ENCODE results near the gene CD300LD.
"Not testable (repeated sequence)": the region's sequence is repeated elsewhere in the genome, so short reads cannot be mapped to it uniquely, and the experiment has no call there.

CD300LD gene

GRCh38 chr17:74558882-74559519, 33.1 kb downstream of the CD300LD start:
- H3K27ac ChIP-seq (ENCODE audit: low read length) = no peak overlapping the region

DNA sequence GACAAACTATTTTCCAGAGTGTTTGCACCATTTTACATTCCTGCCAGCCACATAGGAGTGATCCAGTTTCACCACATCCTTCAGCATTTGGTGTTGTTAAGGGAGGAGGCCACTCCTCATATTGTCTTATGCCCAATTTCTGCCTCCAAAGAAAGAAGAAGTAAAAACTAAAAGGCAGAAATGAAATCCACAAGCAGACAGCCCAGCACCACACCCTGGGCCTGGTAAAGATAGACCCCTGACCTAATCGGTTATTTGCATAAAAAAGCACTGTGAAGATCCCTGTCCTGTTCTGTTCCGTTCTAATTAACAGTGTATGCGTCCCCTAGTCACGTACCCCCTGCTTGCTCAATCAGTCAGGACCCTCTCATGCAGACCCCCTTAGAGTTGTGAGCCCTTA, 33.7 kb downstream of the CD300LD start:
- DNase-seq (ENCODE audit: low read depth, low spot score) = not testable (repeated sequence)

More at GRCh38 chr17:74558882-74559519, 33.1 kb downstream of the CD300LD start:
- Histone ChIP-seq H3K4me3 (ENCODE audit: low read length) (no peak overlapping the region), H3K9me3 (ENCODE audit: control insufficient read depth, insufficient read depth, low read length) (no peaks in the 10 kb centered on the region), H3K4me1 (ENCODE audit: control insufficient read depth, insufficient read depth, low read length) (no peaks in the 10 kb centered on the region), H3K36me3 (ENCODE audit: control insufficient read depth, insufficient read depth, low read length) (no peaks in the 10 kb centered on the region), H3K27me3 (ENCODE audit: control insufficient read depth, insufficient read depth, low read length) (no peaks in the 10 kb centered on the region)
- no peak for DNase-seq (ENCODE audit: low read depth, low spot score)
- no CpG with 5 or more reads among the region's 6 CpGs for WGBS (ENCODE audit: insufficient coverage, insufficient read length)

GRCh38 chr17:74555427-74555940, 36.6 kb downstream of the CD300LD start:
- no peaks in the 10 kb centered on the region for H3K4me1 ChIP-seq (ENCODE audit: control insufficient read depth, insufficient read depth, low read length)
- no peak for DNase-seq (ENCODE audit: low read depth, low spot score)
- no peak overlapping the region for H3K4me3 ChIP-seq (ENCODE audit: low read length)
- no peak overlapping the region for H3K27ac ChIP-seq (ENCODE audit: low read length)
- no peaks in the 10 kb centered on the region for H3K27me3 ChIP-seq (ENCODE audit: control insufficient read depth, insufficient read depth, low read length)
- H3K9me3 ChIP-seq (ENCODE audit: control insufficient read depth, insufficient read depth, low read length) = no peaks in the 10 kb centered on the region
- no CpG with 5 or more reads among the region's 7 CpGs for WGBS (ENCODE audit: insufficient coverage, insufficient read length)
- no peaks in the 10 kb centered on the region for H3K36me3 ChIP-seq (ENCODE audit: control insufficient read depth, insufficient read depth, low read length)

More for the DNA sequence above, 33.7 kb downstream of the CD300LD start:
- WGBS (ENCODE audit: insufficient coverage, insufficient read length) = no CpG with 5 or more reads among the region's 4 CpGs
- not testable (repeated sequence) for H3K4me3 ChIP-seq (ENCODE audit: low read length); H3K4me1 ChIP-seq (ENCODE audit: control insufficient read depth, insufficient read depth, low read length); H3K36me3 ChIP-seq (ENCODE audit: control insufficient read depth, insufficient read depth, low read length); H3K9me3 ChIP-seq (ENCODE audit: control insufficient read depth, insufficient read depth, low read length); H3K27ac ChIP-seq (ENCODE audit: low read length); H3K27me3 ChIP-seq (ENCODE audit: control insufficient read depth, insufficient read depth, low read length)

DNA sequence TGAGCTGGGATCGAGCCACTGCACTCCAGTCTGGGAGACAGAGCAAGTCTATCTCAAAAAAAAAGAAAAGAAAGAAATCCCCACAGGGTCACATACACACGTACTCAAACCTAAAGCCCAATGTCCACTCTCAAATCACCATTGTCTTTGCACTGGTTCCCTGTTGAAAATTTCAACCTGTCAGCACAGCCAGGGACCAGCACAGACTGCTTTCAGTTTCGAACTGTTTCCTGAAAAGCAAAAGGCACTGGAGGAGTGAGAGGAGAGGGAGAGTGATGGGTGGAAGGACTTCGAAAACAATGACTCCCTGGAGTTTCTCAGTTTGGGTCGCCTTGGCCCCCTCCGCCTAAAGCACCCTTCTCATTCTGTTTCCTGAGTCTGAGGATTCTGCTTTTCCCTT, 37.2 kb downstream of the CD300LD start:
- Histone ChIP-seq H3K4me1 (ENCODE audit: control insufficient read depth, insufficient read depth, low read length) (no peaks in the 10 kb centered on the region), H3K27ac (ENCODE audit: low read length) (no peak overlapping the region), H3K36me3 (ENCODE audit: control insufficient read depth, insufficient read depth, low read length) (no peaks in the 10 kb centered on the region), H3K9me3 (ENCODE audit: control insufficient read depth, insufficient read depth, low read length) (no peaks in the 10 kb centered on the region), H3K4me3 (ENCODE audit: low read length) (no peak overlapping the region), H3K27me3 (ENCODE audit: control insufficient read depth, insufficient read depth, low read length) (no peaks in the 10 kb centered on the region)
- no CpG with 5 or more reads among the region's 6 CpGs for WGBS (ENCODE audit: insufficient coverage, insufficient read length)
- no peak for DNase-seq (ENCODE audit: low read depth, low spot score)

DNA sequence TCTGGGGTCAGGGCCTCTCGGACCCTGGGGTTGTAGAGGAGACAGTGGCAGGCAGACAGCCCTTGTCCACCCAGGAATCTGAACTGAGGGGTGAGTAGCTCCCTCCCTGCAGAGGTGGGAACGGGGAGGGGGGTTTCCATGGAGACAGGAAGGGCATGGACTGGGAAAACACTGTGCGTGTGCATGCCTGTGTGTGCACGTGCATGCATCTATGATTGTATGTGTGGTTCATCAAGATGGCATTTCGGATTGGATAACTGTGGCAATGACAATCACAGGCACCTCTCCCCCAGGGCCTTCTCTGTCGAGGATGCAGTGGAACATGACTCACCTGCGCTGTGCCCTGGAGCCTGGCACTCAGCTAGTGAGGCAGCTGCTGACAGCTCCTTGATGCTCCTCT, 40.0 kb downstream of the CD300LD start:
- no peak for DNase-seq (ENCODE audit: low read depth, low spot score)
- H3K27me3 ChIP-seq (ENCODE audit: control insufficient read depth, insufficient read depth, low read length) = no peaks in the 10 kb centered on the region
- no peaks in the 10 kb centered on the region for H3K36me3 ChIP-seq (ENCODE audit: control insufficient read depth, insufficient read depth, low read length)
- no peak overlapping the region for H3K27ac ChIP-seq (ENCODE audit: low read length)
- H3K9me3 ChIP-seq (ENCODE audit: control insufficient read depth, insufficient read depth, low read length) = no peaks in the 10 kb centered on the region
- no CpG with 5 or more reads among the region's 7 CpGs for WGBS (ENCODE audit: insufficient coverage, insufficient read length)
- H3K4me3 ChIP-seq (ENCODE audit: low read length) = no peak overlapping the region
- no peaks in the 10 kb centered on the region for H3K4me1 ChIP-seq (ENCODE audit: control insufficient read depth, insufficient read depth, low read length)

- no peak for DNase-seq (ENCODE audit: low read depth, low spot score)
- WGBS (ENCODE audit: insufficient coverage, insufficient read length) = no CpG with 5 or more reads among the region's 15 CpGs
- Histone ChIP-seq H3K36me3 (ENCODE audit: control insufficient read depth, insufficient read depth, low read length) (no peaks in the 10 kb centered on the region), H3K9me3 (ENCODE audit: control insufficient read depth, insufficient read depth, low read length) (no peaks in the 10 kb centered on the region), H3K27me3 (ENCODE audit: control insufficient read depth, insufficient read depth, low read length) (no peaks in the 10 kb centered on the region), H3K27ac (ENCODE audit: low read length) (no peak overlapping the region), H3K4me1 (ENCODE audit: control insufficient read depth, insufficient read depth, low read length) (no peaks in the 10 kb centered on the region), H3K4me3 (ENCODE audit: low read length) (no peak overlapping the region)
Measured at GRCh38 chr17:74550602-74551001, 41.5 kb downstream of the CD300LD start.

GRCh38 chr17:74549343-74549742, 42.7 kb downstream of the CD300LD start:
- DNase-seq (ENCODE audit: low read depth, low spot score) = no peak
- H3K9me3 ChIP-seq (ENCODE audit: control insufficient read depth, insufficient read depth, low read length) = no peaks in the 10 kb centered on the region
- H3K4me1 ChIP-seq (ENCODE audit: control insufficient read depth, insufficient read depth, low read length) = no peaks in the 10 kb centered on the region
- no peaks in the 10 kb centered on the region for H3K27me3 ChIP-seq (ENCODE audit: control insufficient read depth, insufficient read depth, low read length)
- H3K4me3 ChIP-seq (ENCODE audit: low read length) = no peak overlapping the region
- no peak overlapping the region for H3K27ac ChIP-seq (ENCODE audit: low read length)
- WGBS (ENCODE audit: insufficient coverage, insufficient read length) = no CpG with 5 or more reads among the region's 7 CpGs
- no peaks in the 10 kb centered on the region for H3K36me3 ChIP-seq (ENCODE audit: control insufficient read depth, insufficient read depth, low read length)

GRCh38 chr17:74547736-74548135, 44.3 kb downstream of the CD300LD start:
- H3K9me3 ChIP-seq (ENCODE audit: control insufficient read depth, insufficient read depth, low read length) = no peaks in the 10 kb centered on the region
- no peaks in the 10 kb centered on the region for H3K4me1 ChIP-seq (ENCODE audit: control insufficient read depth, insufficient read depth, low read length)
- no peak overlapping the region for H3K4me3 ChIP-seq (ENCODE audit: low read length)
- no peak overlapping the region for H3K27ac ChIP-seq (ENCODE audit: low read length)
- H3K27me3 ChIP-seq (ENCODE audit: control insufficient read depth, insufficient read depth, low read length) = no peaks in the 10 kb centered on the region
- no peaks in the 10 kb centered on the region for H3K36me3 ChIP-seq (ENCODE audit: control insufficient read depth, insufficient read depth, low read length)
- DNase-seq (ENCODE audit: low read depth, low spot score) = no peak
- no CpG with 5 or more reads among the region's 3 CpGs for WGBS (ENCODE audit: insufficient coverage, insufficient read length)

DNA sequence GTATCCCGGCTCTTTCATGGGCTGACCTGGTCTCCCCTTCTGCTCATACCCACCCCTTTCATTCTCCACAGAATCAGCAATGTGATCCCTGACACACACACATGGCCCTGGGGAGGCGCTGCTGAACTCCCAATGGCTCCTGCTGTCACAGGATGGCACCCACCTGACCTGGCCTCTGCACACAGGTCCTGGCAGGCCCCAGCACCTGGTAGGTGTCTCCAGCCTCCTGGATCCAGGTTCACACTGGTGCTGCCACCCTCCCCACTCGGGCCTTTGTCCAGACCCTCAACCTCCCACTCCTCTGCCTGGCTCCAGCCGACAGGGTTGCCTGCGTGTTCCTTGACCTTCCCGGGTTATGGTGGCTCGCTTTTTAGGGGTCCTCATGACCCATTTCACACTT, 44.8 kb downstream of the CD300LD start:
- Histone ChIP-seq H3K4me1 (ENCODE audit: control insufficient read depth, insufficient read depth, low read length) (no peaks in the 10 kb centered on the region), H3K27ac (ENCODE audit: low read length) (no peak overlapping the region), H3K27me3 (ENCODE audit: control insufficient read depth, insufficient read depth, low read length) (no peaks in the 10 kb centered on the region), H3K4me3 (ENCODE audit: low read length) (no peak overlapping the region), H3K9me3 (ENCODE audit: control insufficient read depth, insufficient read depth, low read length) (no peaks in the 10 kb centered on the region), H3K36me3 (ENCODE audit: control insufficient read depth, insufficient read depth, low read length) (no peaks in the 10 kb centered on the region)
- no CpG with 5 or more reads among the region's 7 CpGs for WGBS (ENCODE audit: insufficient coverage, insufficient read length)
- DNase-seq (ENCODE audit: low read depth, low spot score) = no peak

GRCh38 chr17:74546586-74546985, 45.5 kb downstream of the CD300LD start:
- Histone ChIP-seq H3K9me3 (ENCODE audit: control insufficient read depth, insufficient read depth, low read length) (no peaks in the 10 kb centered on the region), H3K36me3 (ENCODE audit: control insufficient read depth, insufficient read depth, low read length) (no peaks in the 10 kb centered on the region), H3K27me3 (ENCODE audit: control insufficient read depth, insufficient read depth, low read length) (no peaks in the 10 kb centered on the region), H3K4me3 (ENCODE audit: low read length) (no peak overlapping the region), H3K27ac (ENCODE audit: low read length) (no peak overlapping the region), H3K4me1 (ENCODE audit: control insufficient read depth, insufficient read depth, low read length) (no peaks in the 10 kb centered on the region)
- no CpG with 5 or more reads among the region's 7 CpGs for whole genome bisulfite sequencing (ENCODE audit: insufficient coverage, insufficient read length)
- no peak for DNase-seq (ENCODE audit: low read depth, low spot score)

DNA sequence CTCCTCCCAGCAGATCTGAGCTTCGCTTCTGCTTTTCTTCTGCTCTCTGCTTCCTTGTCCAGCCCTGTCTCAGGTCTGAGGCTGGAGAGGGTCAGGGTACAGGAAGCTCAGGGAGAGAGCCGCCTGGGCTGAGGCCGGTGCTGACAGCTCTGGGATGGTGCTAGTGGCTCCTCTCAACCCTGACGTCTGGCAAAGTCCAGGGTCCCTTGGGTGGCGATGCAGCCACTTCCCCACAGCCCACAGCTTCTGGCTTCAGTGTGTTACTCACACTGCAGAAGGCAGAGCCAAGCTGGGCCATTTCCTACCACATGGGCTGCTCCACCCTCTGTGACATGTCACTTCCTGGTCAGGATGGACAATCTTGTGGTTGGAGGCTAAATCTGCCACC, 46.2 kb downstream of the CD300LD start, which contains the start of gene CD300C:
CD300C (minus strand) TSS at position 273 of the 388 bp plus-strand sequence. CDS start 333 bp downstream, outside the sequence.
- no peaks in the 10 kb centered on the region for H3K9me3 ChIP-seq (ENCODE audit: control insufficient read depth, insufficient read depth, low read length)
- DNase-seq (ENCODE audit: low read depth, low spot score) = no peak
- no peaks in the 10 kb centered on the region for H3K27me3 ChIP-seq (ENCODE audit: control insufficient read depth, insufficient read depth, low read length)
- H3K4me3 ChIP-seq (ENCODE audit: low read length) = no peak within 1 kb of the TSS
- H3K36me3 ChIP-seq (ENCODE audit: control insufficient read depth, insufficient read depth, low read length) = no peaks in the 10 kb centered on the region
- no peak within 1 kb of the TSS for H3K27ac ChIP-seq (ENCODE audit: low read length)
- WGBS (ENCODE audit: insufficient coverage, insufficient read length) = no CpG with 5 or more reads among the region's 5 CpGs
- H3K4me1 ChIP-seq (ENCODE audit: control insufficient read depth, insufficient read depth, low read length) = no peaks in the 10 kb centered on the region
